WERI-Rb-1 (cell line): ENCODE measurements around the gene ASXL3.

Experiments
- DNase-seq: peaks from one replicate; pipeline ENCODE4 v3.0.0-alpha.2; 2020
- H3K27ac ChIP-seq: fragments of 250-450 bp; sonication (Bioruptor Pico); 2 replicates; pipeline ENCODE4 v1.5.1; 2020; ENCODE audit warnings: mild to moderate bottlenecking, moderate library complexity
- H3K27me3 ChIP-seq: fragments of 250-450 bp; sonication (Bioruptor Pico); 2 replicates; pipeline ENCODE4 v1.5.1; 2021; ENCODE audit warnings: mild to moderate bottlenecking, low read depth, moderate library complexity; ENCODE audit not compliant: insufficient read depth, severe bottlenecking
- H3K36me3 ChIP-seq: fragments of 250-450 bp; sonication (Bioruptor Pico); 2 replicates; pipeline ENCODE4 v1.5.1; 2020; ENCODE audit warnings: mild to moderate bottlenecking, moderate library complexity
- H3K4me3 ChIP-seq: 2 replicates; pipeline ENCODE4 v1.5.1; 2011; ENCODE audit warnings: low read depth, mild to moderate bottlenecking, control low read depth, low read length
- H3K9me3 ChIP-seq: fragments of 250-450 bp; sonication (Bioruptor Pico); 2 replicates; pipeline ENCODE4 v1.5.1; 2021; ENCODE audit warnings: mild to moderate bottlenecking, moderate library complexity; ENCODE audit not compliant: severe bottlenecking
- CTCF ChIP-seq: IDR thresholded peaks from 2 replicates; pipeline ENCODE4 v1.5.1; 2011; ENCODE audit warnings: low read depth, mild to moderate bottlenecking, control low read depth, inconsistent platforms, low read length

The ASXL3 gene

GRCh38 chr18:33745151-33745795, 167.3 kb downstream of the ASXL3 start:
- no peak for TF ChIP-seq CTCF
- no peaks in the 10 kb centered on the region for H3K9me3 ChIP-seq
- H3K4me3 ChIP-seq: no peak overlapping the region
- H3K27me3 ChIP-seq: peaks cover 6% of the 10 kb centered on the region
- no peaks in the 10 kb centered on the region for H3K36me3 ChIP-seq
- DNase-seq: no peak
- H3K27ac ChIP-seq: no peak overlapping the region

- Histone ChIP-seq H3K36me3 (no peaks in the 10 kb centered on the region), H3K9me3 (no peaks in the 10 kb centered on the region), H3K27ac (no peak overlapping the region), H3K4me3 (no peak overlapping the region), H3K27me3 (peaks cover 4% of the 10 kb centered on the region)
- no peak for DNase-seq
- TF ChIP-seq CTCF: no peak
Observed at GRCh38 chr18:33745871-33746545, 168.0 kb downstream of the ASXL3 start.

GRCh38 chr18:33749834-33750233, 171.8 kb downstream of the ASXL3 start:
- H3K27me3 ChIP-seq: peaks cover 4% of the 10 kb centered on the region
- no peaks in the 10 kb centered on the region for H3K36me3 ChIP-seq
- no peak for DNase-seq
- H3K27ac ChIP-seq: no peak overlapping the region
- H3K9me3 ChIP-seq: no peaks in the 10 kb centered on the region
- TF ChIP-seq CTCF: no peak
- no peak overlapping the region for H3K4me3 ChIP-seq

GRCh38 chr18:33750366-33750765, 172.3 kb downstream of the ASXL3 start:
- Histone ChIP-seq H3K9me3 (no peaks in the 10 kb centered on the region), H3K4me3 (no peak overlapping the region), H3K27ac (no peak overlapping the region), H3K36me3 (no peaks in the 10 kb centered on the region), H3K27me3 (peaks cover 4% of the 10 kb centered on the region)
- DNase-seq: no peak
- no peak for TF ChIP-seq CTCF

GRCh38 chr18:33751613-33752221, 173.7 kb downstream of the ASXL3 start:
- TF ChIP-seq CTCF: no peak
- Histone ChIP-seq H3K27ac (no peak overlapping the region), H3K4me3 (no peak overlapping the region), H3K9me3 (no peaks in the 10 kb centered on the region), H3K36me3 (no peaks in the 10 kb centered on the region), H3K27me3 (peaks cover 4% of the 10 kb centered on the region)
- no peak for DNase-seq
